ENCODE results near the gene KIAA1671. TPM values are rescaled to one million over a fixed set of nuclear protein-coding genes. Genes with fewer than 3 reads are reported as not detected.

The KIAA1671 gene
- total and polyA plus RNA-seq, 2 of the 13 experiments (the other 11 are each of a cell fraction or from before 2014, with no cell fraction given): 13.5 to 13.6 TPM

GRCh38 chr22:25123677-25124076 is 171.2 kb downstream of the KIAA1671 start:
- DNase-seq (ENCODE audit: low spot score) (no peak), FAIRE-seq (no peak), ATAC-seq (no peak)
- Histone ChIP-seq H3K27me3 (ENCODE audit: control insufficient read depth in 1 of 2, insufficient read depth in 2 of 2, low read length in 2 of 2) (no peaks in the 10 kb centered on the region), H3K27ac (ENCODE audit: extremely low read length, insufficient read depth, low read length) (no peak overlapping the region), H3K9me3 (ENCODE audit: low read length) (no peaks in the 10 kb centered on the region), H2AFZ (ENCODE audit: low read length) (no peak overlapping the region), H3K79me2 (ENCODE audit: insufficient read depth, low read length) (peaks cover 30% of the 10 kb centered on the region), H3K4me2 (ENCODE audit: low read depth, low read length) (no peak overlapping the region), H3K9ac (ENCODE audit: insufficient read depth, low read depth, low read length) (no peak overlapping the region), H4K20me1 (ENCODE audit: insufficient read depth, low read length) (no peaks in the 10 kb centered on the region), H3K4me3 (replicated peaks in 1 of 3; ENCODE audit: insufficient read depth in 1 of 3, low read depth in 2 of 3, low read length in 3 of 3) (no peak overlapping the region), H3K36me3 (replicated peaks in 1 of 2; ENCODE audit: control insufficient read depth in 1 of 2, insufficient read depth in 2 of 2, low read length in 2 of 2) (peaks cover 4 to 11% of the 10 kb centered on the region in 2 experiments; a peak in 3 of 5 replicates), H3K4me1 (ENCODE audit: insufficient read depth, low read length) (peaks cover 32% of the 10 kb centered on the region)
- TF ChIP-seq RBAK (CRISPR knock-in tag; IDR thresholded peaks at IDR 0.05) (peak; percentile 95), ZNF329 (CRISPR knock-in tag; IDR thresholded peaks at IDR 0.05; ENCODE audit: low read depth) (no peak)
- BruUV-seq (replicated peaks): no TSS peak
- POLR2A ChIA-PET: interaction anchor here (1.3 kb wide), 1 partner anchor 12 kb away, joined by 4 read pairs; no protein-coding TSS in a partner anchor
- in situ Hi-C loops (cut with HindIII; ENCODE audit: extremely low pct_ligation_motif_present, low pct_unique_long_range_greater_than_20kb) (no loop called here), intact Hi-C loops (cut with micrococcal nuclease; ENCODE audit: unreplicated experiment) (loop anchor here (5.0 kb wide), 1 partner anchor 41 kb away; no protein-coding TSS in a partner anchor)
- 100% methylated on average over 3 of the region's 3 CpGs for WGBS (ENCODE audit: low lambda C conversion rate)
- CTCF ChIA-PET (ENCODE audit: low intra/inter-chr PET ratio, low total read pairs): no interaction called here

- Histone ChIP-seq H3K79me2 (ENCODE audit: insufficient read depth, low read length) (peaks cover 30% of the 10 kb centered on the region), H3K9me3 (ENCODE audit: low read length) (no peaks in the 10 kb centered on the region), H3K4me2 (ENCODE audit: low read depth, low read length) (no peak overlapping the region), H3K9ac (ENCODE audit: insufficient read depth, low read depth, low read length) (no peak overlapping the region), H3K4me3 (replicated peaks in 1 of 3; ENCODE audit: insufficient read depth in 1 of 3, low read depth in 2 of 3, low read length in 3 of 3) (no peak overlapping the region), H2AFZ (ENCODE audit: low read length) (no peak overlapping the region), H4K20me1 (ENCODE audit: insufficient read depth, low read length) (no peaks in the 10 kb centered on the region), H3K36me3 (replicated peaks in 1 of 2; ENCODE audit: control insufficient read depth in 1 of 2, insufficient read depth in 2 of 2, low read length in 2 of 2) (peaks cover 4 to 11% of the 10 kb centered on the region in 2 experiments; a peak in 3 of 5 replicates), H3K27me3 (ENCODE audit: control insufficient read depth in 1 of 2, insufficient read depth in 2 of 2, low read length in 2 of 2) (no peaks in the 10 kb centered on the region), H3K27ac (ENCODE audit: extremely low read length, insufficient read depth, low read length) (no peak overlapping the region), H3K4me1 (ENCODE audit: insufficient read depth, low read length) (peaks cover 11% of the 10 kb centered on the region)
- FAIRE-seq: no peak
- 83% methylated on average over 9 of the region's 9 CpGs for WGBS (ENCODE audit: low lambda C conversion rate)
- DNase-seq (ENCODE audit: low spot score): no peak
- intact Hi-C loops (cut with micrococcal nuclease; ENCODE audit: unreplicated experiment): no loop called here
- ATAC-seq: no peak
- no TSS peak for BruUV-seq (replicated peaks)
- ChIA-PET POLR2A (no interaction called here), CTCF (ENCODE audit: low intra/inter-chr PET ratio, low total read pairs) (no interaction called here)
- in situ Hi-C loops (cut with HindIII; ENCODE audit: extremely low pct_ligation_motif_present, low pct_unique_long_range_greater_than_20kb): no loop called here
- TF ChIP-seq PHB2 (IDR thresholded peaks at IDR 0.05; ENCODE audit: partially characterized antibody) (no peak), PHF5A (CRISPR knock-in tag; IDR thresholded peaks at IDR 0.05; ENCODE audit: low read depth, unreplicated experiment) (no peak), RELA (CRISPR knock-in tag; IDR thresholded peaks at IDR 0.05) (no peak), ZFP62 (CRISPR knock-in tag; IDR thresholded peaks at IDR 0.05) (no peak), ZNF567 (CRISPR knock-in tag; IDR thresholded peaks at IDR 0.05; ENCODE audit: borderline replicate concordance) (no peak), SAP130 (CRISPR knock-in tag; IDR thresholded peaks at IDR 0.05; ENCODE audit: low read depth) (no peak), FUBP1 (CRISPR knock-in tag; IDR thresholded peaks at IDR 0.05; ENCODE audit: borderline replicate concordance) (no peak), ZKSCAN1 (IDR thresholded peaks at IDR 0.05; ENCODE audit: low read length) (no peak), ZBTB7A (CRISPR knock-in tag; IDR thresholded peaks at IDR 0.05) (no peak), MIER3 (CRISPR knock-in tag; IDR thresholded peaks at IDR 0.05; ENCODE audit: borderline replicate concordance) (no peak), MYC (CRISPR knock-in tag; IDR thresholded peaks at IDR 0.05; ENCODE audit: borderline replicate concordance) (no peak), PLSCR1 (CRISPR knock-in tag; IDR thresholded peaks at IDR 0.05; ENCODE audit: borderline replicate concordance) (no peak), GPBP1L1 (CRISPR knock-in tag; IDR thresholded peaks at IDR 0.05) (no peak), SRF (IDR thresholded peaks at IDR 0.05; ENCODE audit: low read depth, low read length) (no peak)
Measured at GRCh38 chr22:25125693-25126357, 173.3 kb downstream of the KIAA1671 start.
